HL-60 (cell line): Measurements from ENCODE around the gene SUV39H2.

Experiments
- DNase-seq, 2 experiments: peaks; one replicate each; pipeline ENCODE4 v3.0.0-alpha.2; 2010 to 2020; ENCODE audit warnings: low read depth in 1 of 2, low spot score in 1 of 2
- H3K27ac ChIP-seq: fragments of 250-450 bp; sonication (Bioruptor Pico); replicated peaks from 2 replicates; pipeline ENCODE4 v1.5.1; 2020; ENCODE audit warnings: mild to moderate bottlenecking, moderate library complexity
- H3K27me3 ChIP-seq: fragments of 250-450 bp; sonication (Bioruptor Pico); 2 replicates; pipeline ENCODE4 v1.5.1; 2021; ENCODE audit warnings: mild to moderate bottlenecking, moderate library complexity; ENCODE audit not compliant: insufficient read depth, poor library complexity, severe bottlenecking
- H3K4me3 ChIP-seq: replicated peaks from 2 replicates; pipeline ENCODE4 v1.5.1; 2011; ENCODE audit warnings: mild to moderate bottlenecking, control low read depth, low read length; ENCODE audit not compliant: insufficient read depth
- GABPA ChIP-seq: IDR thresholded peaks from 2 replicates; pipeline ENCODE4 v1.6.1; 2012; ENCODE audit warnings: low read depth
- POLR2AphosphoS5 ChIP-seq: IDR thresholded peaks from 2 replicates; pipeline ENCODE4 v1.6.1; 2012; ENCODE audit warnings: low read depth
- REST ChIP-seq: IDR thresholded peaks from 2 replicates; pipeline ENCODE4 v1.6.1; 2012; ENCODE audit warnings: low read depth; ENCODE audit not compliant: insufficient replicate concordance
- SPI1 ChIP-seq: IDR thresholded peaks from 2 replicates; pipeline ENCODE4 v1.6.1; 2012; ENCODE audit warnings: low read depth, mild to moderate bottlenecking, borderline replicate concordance
- TF ChIP-seq, protein P1 (sequence below): IDR thresholded peaks from one replicate; pipeline ENCODE4 v1.5.1; 2011; ENCODE audit warnings: low read length, control low read depth, inconsistent platforms; ENCODE audit not compliant: insufficient read depth

Gene SUV39H2

GRCh38 chr10:14953424-14954000 is 74.8 kb downstream of the SUV39H2 start:
- TF ChIP-seq POLR2AphosphoS5 (no peak), REST (no peak), GABPA (no peak), SPI1 (no peak)
- TF ChIP-seq, protein P1, sequence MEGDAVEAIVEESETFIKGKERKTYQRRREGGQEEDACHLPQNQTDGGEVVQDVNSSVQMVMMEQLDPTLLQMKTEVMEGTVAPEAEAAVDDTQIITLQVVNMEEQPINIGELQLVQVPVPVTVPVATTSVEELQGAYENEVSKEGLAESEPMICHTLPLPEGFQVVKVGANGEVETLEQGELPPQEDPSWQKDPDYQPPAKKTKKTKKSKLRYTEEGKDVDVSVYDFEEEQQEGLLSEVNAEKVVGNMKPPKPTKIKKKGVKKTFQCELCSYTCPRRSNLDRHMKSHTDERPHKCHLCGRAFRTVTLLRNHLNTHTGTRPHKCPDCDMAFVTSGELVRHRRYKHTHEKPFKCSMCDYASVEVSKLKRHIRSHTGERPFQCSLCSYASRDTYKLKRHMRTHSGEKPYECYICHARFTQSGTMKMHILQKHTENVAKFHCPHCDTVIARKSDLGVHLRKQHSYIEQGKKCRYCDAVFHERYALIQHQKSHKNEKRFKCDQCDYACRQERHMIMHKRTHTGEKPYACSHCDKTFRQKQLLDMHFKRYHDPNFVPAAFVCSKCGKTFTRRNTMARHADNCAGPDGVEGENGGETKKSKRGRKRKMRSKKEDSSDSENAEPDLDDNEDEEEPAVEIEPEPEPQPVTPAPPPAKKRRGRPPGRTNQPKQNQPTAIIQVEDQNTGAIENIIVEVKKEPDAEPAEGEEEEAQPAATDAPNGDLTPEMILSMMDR = no peak
- Histone ChIP-seq H3K27me3 (no peaks in the 10 kb centered on the region), H3K4me3 (peak overlapping the region; percentile 60), H3K27ac (peak overlapping the region; percentile 88)
- DNase-seq = no peak
